Breast epithelium (tissue), 4 donors: ENCODE results near the gene FBXO30. TPM values are rescaled to one million over a fixed set of nuclear protein-coding genes. Genes with fewer than 3 reads are reported as not detected.

Source experiments
- DNase-seq, 2 donors: peaks; one replicate each; pipeline ENCODE4 v3.0.0-alpha.2; 2019; ENCODE audit warnings: low spot score in 2 of 2
- H3K27ac ChIP-seq, 2 donors: fragments of 200-600 bp; sonication (generic) in 1 of 2; one replicate each; pipeline ENCODE4 v1.5.1; 2016 to 2019; ENCODE audit warnings: mild to moderate bottlenecking in 1 of 2
- H3K27me3 ChIP-seq, 2 donors: fragments of 200-600 bp; sonication (generic) in 1 of 2; one replicate each; pipeline versions ENCODE4 v1.5.1 to v1.6.0; 2017 to 2019; ENCODE audit warnings: control low read depth in 1 of 2, mild to moderate bottlenecking in 1 of 2
- H3K36me3 ChIP-seq: fragments of 200-600 bp; one replicate; pipeline ENCODE4 v1.5.1; 2019
- H3K4me1 ChIP-seq, 2 donors: fragments of 200-600 bp; sonication (generic); one replicate each; pipeline ENCODE4 v1.5.1; 2016 to 2019; ENCODE audit warnings: control low read depth in 1 of 2
- H3K4me3 ChIP-seq, 3 donors: fragments of 200-600 bp; sonication (generic); 1 replicate in 2 of 3; 2 replicates in 1 of 3; pipeline ENCODE4 v1.5.1; 2016 to 2019; ENCODE audit warnings: mild to moderate bottlenecking in 3 of 3, moderate library complexity in 2 of 3
- H3K9me3 ChIP-seq, 2 donors: fragments of 200-600 bp; sonication (generic) in 1 of 2; one replicate each; pipeline ENCODE4 v1.5.1; 2016 to 2019; ENCODE audit warnings: control low read depth in 1 of 2
- POLR2A ChIP-seq: fragments of 450-650 bp; IDR thresholded peaks from one replicate; pipeline ENCODE4 v1.6.1; 2016; ENCODE audit warnings: antibody characterized with exemption, mild to moderate bottlenecking, moderate library complexity
- POLR2AphosphoS5 ChIP-seq, 3 donors: sonication (generic); formaldehyde crosslinking; IDR thresholded peaks; one replicate each; pipeline ENCODE4 v1.6.1; 2017; ENCODE audit warnings: antibody characterized with exemption in 3 of 3
- intact Hi-C: fragments of 100-400 bp; cut with DNase I; formaldehyde crosslinking; loops from one replicate; pipeline ENCODE4 v1.15.1; 2023; ENCODE audit warnings: low total_unique reads
- total RNA-seq, 3 donors: library from RNA; depleted of rRNA; stranded (reverse); fragments of >200 nt; gene quantifications; one replicate each; pipeline ENCODE4 v1.1.0, GENCODE V29; 2016
- TF ChIP-seq, protein P1 (sequence below), 3 donors: fragments of 450-650 bp; IDR thresholded peaks; one replicate each; pipeline ENCODE4 v1.5.1; 2016 to 2017; ENCODE audit warnings: antibody characterized with exemption in 3 of 3, mild to moderate bottlenecking in 3 of 3, moderate library complexity in 3 of 3

Gene FBXO30
- total RNA-seq, 3 donors from 2014 or later: 8.0 to 11.7 (median 8.2) TPM

DNA sequence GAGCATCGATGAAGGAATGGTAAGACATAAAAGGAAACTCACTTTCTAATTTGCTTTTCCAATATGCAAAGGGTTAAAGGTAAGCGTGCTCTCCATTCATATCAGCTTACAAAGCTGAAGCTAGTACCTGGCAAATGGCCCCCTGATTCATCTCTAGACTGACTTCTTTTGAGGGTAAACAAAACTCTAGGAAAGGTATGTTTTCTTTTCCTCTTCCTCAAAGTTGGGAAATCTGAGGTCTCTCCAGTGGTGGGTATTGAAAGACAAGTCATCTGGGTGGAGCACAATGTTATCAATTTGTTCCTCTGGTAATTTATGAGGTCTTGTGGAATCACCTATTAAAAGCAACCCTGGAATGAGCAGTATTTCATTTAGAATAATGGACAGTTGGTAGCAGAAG is 7.9 kb upstream of the FBXO30 start:
- no peaks in the 10 kb centered on the region for H3K36me3 ChIP-seq
- no peaks in the 10 kb centered on the region for H3K9me3 ChIP-seq
- no peak for DNase-seq
- H3K4me1 ChIP-seq: no peaks in the 10 kb centered on the region
- intact Hi-C loops: no loop called here
- TF ChIP-seq POLR2A (no peak), POLR2AphosphoS5 (IDR thresholded peaks at IDR 0.05) (no peak)
- TF ChIP-seq, protein P1, sequence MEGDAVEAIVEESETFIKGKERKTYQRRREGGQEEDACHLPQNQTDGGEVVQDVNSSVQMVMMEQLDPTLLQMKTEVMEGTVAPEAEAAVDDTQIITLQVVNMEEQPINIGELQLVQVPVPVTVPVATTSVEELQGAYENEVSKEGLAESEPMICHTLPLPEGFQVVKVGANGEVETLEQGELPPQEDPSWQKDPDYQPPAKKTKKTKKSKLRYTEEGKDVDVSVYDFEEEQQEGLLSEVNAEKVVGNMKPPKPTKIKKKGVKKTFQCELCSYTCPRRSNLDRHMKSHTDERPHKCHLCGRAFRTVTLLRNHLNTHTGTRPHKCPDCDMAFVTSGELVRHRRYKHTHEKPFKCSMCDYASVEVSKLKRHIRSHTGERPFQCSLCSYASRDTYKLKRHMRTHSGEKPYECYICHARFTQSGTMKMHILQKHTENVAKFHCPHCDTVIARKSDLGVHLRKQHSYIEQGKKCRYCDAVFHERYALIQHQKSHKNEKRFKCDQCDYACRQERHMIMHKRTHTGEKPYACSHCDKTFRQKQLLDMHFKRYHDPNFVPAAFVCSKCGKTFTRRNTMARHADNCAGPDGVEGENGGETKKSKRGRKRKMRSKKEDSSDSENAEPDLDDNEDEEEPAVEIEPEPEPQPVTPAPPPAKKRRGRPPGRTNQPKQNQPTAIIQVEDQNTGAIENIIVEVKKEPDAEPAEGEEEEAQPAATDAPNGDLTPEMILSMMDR (IDR thresholded peaks at IDR 0.05): no peak
- H3K27ac ChIP-seq: no peak overlapping the region
- H3K27me3 ChIP-seq: no peaks in the 10 kb centered on the region
- H3K4me3 ChIP-seq: no peak overlapping the region

DNA sequence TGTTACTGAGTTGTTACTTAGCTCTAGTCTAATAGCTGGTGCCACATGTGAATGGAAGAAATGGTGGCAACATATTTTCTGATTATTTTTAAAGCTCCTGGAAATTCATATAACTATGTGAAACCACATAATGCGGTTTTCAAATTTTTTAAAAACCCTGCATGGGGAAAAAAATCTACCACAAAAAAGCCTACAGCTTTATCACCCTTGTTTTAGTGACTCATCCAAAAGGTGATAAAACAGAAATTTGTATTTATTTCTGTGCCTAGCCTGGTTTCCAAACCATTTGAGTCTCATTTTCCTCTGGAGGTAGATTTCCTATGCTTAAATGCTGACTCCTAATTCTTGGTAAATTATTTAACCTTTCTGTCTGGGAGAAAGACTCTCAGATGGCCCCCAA is 5.4 kb upstream of the FBXO30 start:
- DNase-seq: no peak
- H3K27ac ChIP-seq: no peak overlapping the region
- TF ChIP-seq POLR2AphosphoS5 (IDR thresholded peaks at IDR 0.05) (no peak), POLR2A (no peak)
- TF ChIP-seq, protein P1 (IDR thresholded peaks at IDR 0.05): no peak
- no peaks in the 10 kb centered on the region for H3K36me3 ChIP-seq
- H3K27me3 ChIP-seq: no peaks in the 10 kb centered on the region
- intact Hi-C loops: loop anchor here (5.0 kb wide), 1 partner anchor 83 kb away; the partner anchor contains the start of gene EPM2A
- H3K4me1 ChIP-seq: no peaks in the 10 kb centered on the region
- no peaks in the 10 kb centered on the region for H3K9me3 ChIP-seq
- H3K4me3 ChIP-seq: no peak overlapping the region

DNA sequence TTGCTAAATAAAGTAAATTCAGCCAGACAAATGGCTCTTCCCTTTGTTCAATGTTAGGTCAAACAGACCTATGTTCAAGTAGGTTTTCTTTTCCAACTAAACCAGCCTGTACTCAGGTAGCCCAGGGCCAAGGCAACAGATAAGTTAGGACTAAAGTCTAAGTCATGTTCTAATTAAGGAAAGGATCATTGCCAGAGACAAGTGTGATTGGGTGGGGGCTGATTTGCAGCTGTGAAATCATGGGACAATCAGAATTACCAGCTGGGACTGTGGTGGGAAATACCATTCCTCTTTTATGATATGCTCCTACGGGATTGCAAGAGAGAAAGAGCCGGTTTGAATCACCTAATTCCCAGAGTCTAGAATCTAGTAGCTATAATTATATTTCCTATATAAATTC is 4.2 kb upstream of the FBXO30 start:
- H3K4me3 ChIP-seq: no peak overlapping the region
- TF ChIP-seq POLR2AphosphoS5 (IDR thresholded peaks at IDR 0.05) (no peak), POLR2A (no peak)
- TF ChIP-seq, protein P1 (IDR thresholded peaks at IDR 0.05): no peak
- H3K27me3 ChIP-seq: no peaks in the 10 kb centered on the region
- no peak overlapping the region for H3K27ac ChIP-seq
- no peak for DNase-seq
- no peaks in the 10 kb centered on the region for H3K4me1 ChIP-seq
- no peaks in the 10 kb centered on the region for H3K9me3 ChIP-seq
- no peaks in the 10 kb centered on the region for H3K36me3 ChIP-seq
- intact Hi-C loops: loop anchor here (5.0 kb wide), 1 partner anchor 81 kb away; the partner anchor contains the start of gene EPM2A

DNA sequence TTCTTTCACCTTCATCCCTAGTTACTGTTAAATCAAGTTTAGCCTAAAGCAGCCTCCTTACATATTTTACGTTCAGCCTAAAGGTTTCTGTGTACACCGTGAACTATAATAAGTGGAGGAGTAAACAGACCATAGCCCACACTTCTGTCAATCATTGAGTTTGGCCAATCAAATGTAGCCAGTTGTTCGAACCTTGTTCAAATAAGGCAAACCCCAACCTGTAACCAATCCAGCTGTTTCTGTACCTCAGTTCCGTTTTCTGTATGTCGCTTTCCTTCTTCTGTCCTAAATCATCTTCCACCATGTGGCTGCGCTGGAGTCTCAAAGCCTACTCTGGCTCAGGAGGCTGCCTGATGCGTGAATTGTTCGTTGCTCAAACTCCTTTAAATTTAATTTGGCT is 1.8 kb upstream of the FBXO30 start:
- intact Hi-C loops: loop anchor here (5.0 kb wide), 1 partner anchor 79 kb away; the partner anchor contains the start of gene EPM2A
- TF ChIP-seq, protein P1 (IDR thresholded peaks at IDR 0.05): no peak
- TF ChIP-seq POLR2AphosphoS5 (IDR thresholded peaks at IDR 0.05) (no peak), POLR2A (no peak)
- no peak overlapping the region for H3K27ac ChIP-seq
- H3K4me3 ChIP-seq: no peak overlapping the region
- no peaks in the 10 kb centered on the region for H3K9me3 ChIP-seq
- no peaks in the 10 kb centered on the region for H3K36me3 ChIP-seq
- H3K4me1 ChIP-seq: peaks cover 0 to 4% of the 10 kb centered on the region in 2 donors
- DNase-seq: no peak
- H3K27me3 ChIP-seq: no peaks in the 10 kb centered on the region

DNA sequence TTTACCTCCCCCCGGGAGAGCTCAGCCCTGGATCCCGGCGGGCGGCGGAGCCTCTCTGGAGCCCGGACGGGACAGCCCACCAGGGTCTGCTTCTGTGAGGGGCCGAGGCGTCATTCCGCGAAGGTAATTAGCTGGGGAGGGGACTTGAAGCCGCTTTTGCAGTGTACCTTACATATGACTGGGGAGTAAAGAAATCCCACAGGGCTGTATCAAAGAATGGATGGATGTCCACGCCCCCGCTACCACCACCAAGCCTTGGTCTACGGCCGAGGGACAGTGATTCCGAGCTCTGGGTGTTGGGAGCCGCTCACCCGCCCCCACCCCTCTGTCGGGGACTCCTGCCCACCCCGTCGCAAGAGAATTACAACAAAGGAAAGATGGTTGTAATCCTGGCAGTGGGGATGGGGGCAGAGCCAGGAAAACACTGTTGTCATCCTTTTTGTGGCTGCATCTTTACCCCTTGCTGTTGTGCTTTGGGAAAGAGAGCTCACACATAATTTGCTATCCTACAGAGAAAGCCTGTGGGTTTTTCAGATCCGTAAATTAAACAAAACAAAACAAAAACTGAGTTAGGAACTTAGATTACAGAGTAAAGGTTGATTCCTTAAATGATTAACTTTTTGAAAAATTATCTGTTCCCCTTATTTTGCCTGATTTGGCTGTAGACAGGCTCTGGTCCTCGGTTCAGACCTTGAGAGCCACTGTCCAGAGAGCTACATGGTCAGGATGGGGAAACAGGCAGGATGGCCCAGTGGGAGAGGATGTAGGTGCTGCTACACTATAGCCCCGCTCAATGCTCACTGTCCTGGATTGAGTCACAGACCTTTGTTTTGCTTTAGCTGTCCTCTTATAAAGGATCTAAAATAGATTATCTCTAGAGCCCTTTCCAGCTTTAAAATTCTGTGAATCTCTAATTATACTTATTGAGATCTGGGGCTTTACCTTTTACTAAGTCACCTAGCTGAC is 997 bp upstream of the FBXO30 start:
- intact Hi-C loops: loop anchor here (5.0 kb wide), 1 partner anchor 78 kb away; the partner anchor contains the start of gene EPM2A

More for the DNA sequence above, 997 bp upstream of the FBXO30 start:
- DNase-seq: no peak
- peaks cover 0 to 5% of the 10 kb centered on the region in 2 donors for H3K4me1 ChIP-seq
- peak overlapping the region; percentile 92 to 94 for H3K27ac ChIP-seq
- no peaks in the 10 kb centered on the region for H3K27me3 ChIP-seq
- H3K9me3 ChIP-seq: no peaks in the 10 kb centered on the region
- TF ChIP-seq, protein P1 (IDR thresholded peaks at IDR 0.05): no peak
- TF ChIP-seq POLR2A (no peak), POLR2AphosphoS5 (IDR thresholded peaks at IDR 0.05) (no peak)
- H3K4me3 ChIP-seq: peak overlapping the region; percentile 66 to 81 (median 80)
- H3K36me3 ChIP-seq: no peaks in the 10 kb centered on the region
